Mesodermal cell (in vitro differentiated cells): Measurements from ENCODE around the gene TSPAN17.
"Not testable (repeated sequence)": the region's sequence is repeated elsewhere in the genome, so short reads cannot be mapped to it uniquely, and the experiment has no call there.

ENCODE experiments used
- H3K27ac ChIP-seq: 2 replicates; pipeline ENCODE4 v1.7.0; 2013; ENCODE audit warnings: mild to moderate bottlenecking, low read depth, low read length, moderate library complexity; ENCODE audit not compliant: severe bottlenecking
- H3K36me3 ChIP-seq: 2 replicates; pipeline ENCODE4 v1.7.1; 2013; ENCODE audit warnings: mild to moderate bottlenecking, low read length, moderate library complexity; ENCODE audit not compliant: control insufficient read depth, insufficient read depth
- H3K4me1 ChIP-seq: one replicate; pipeline ENCODE4 v1.7.1; 2013; ENCODE audit warnings: mild to moderate bottlenecking, low read length; ENCODE audit not compliant: insufficient read depth, control insufficient read depth, poor library complexity, severe bottlenecking
- H3K4me3 ChIP-seq: 2 replicates; pipeline ENCODE4 v1.7.0; 2013; ENCODE audit warnings: low read length, control low read depth, mild to moderate bottlenecking; ENCODE audit not compliant: insufficient read depth, poor library complexity, severe bottlenecking; ENCODE audit errors: extremely low read depth
- H3K9me3 ChIP-seq: 2 replicates; pipeline ENCODE4 v1.7.1; 2013; ENCODE audit warnings: mild to moderate bottlenecking, low read length, moderate library complexity; ENCODE audit not compliant: control insufficient read depth
- WGBS, 2 experiments: methylation state at CpG; one replicate each; pipeline ENCODE4 v1.1.5; 2013; ENCODE audit warnings: missing lambda C conversion rate in 2 of 2; ENCODE audit not compliant: insufficient coverage in 2 of 2; 5-methylcytosine and 5-hydroxymethylcytosine counted together

The TSPAN17 gene

DNA sequence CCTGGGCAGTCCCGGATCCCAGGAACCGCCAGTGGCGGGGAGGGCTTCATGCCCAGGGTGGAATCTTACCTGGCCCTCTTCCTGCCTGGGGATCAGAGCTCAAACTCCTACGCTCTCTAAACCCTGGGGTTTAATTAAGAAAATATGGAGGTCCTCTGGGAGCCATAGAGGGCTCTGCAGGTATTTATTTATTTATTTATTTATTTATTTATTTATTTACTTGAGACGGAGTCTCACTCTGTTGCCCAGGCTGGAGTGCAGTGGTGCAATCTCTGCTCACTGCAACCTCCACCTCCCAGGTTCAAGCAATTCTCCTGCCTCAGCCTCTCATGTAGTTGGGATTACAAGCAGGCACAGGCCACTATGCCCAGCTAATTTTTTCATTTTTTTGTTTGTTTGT is 52.2 kb downstream of the TSPAN17 start:
- not testable (repeated sequence) for H3K27ac ChIP-seq, H3K36me3 ChIP-seq, H3K4me3 ChIP-seq, H3K9me3 ChIP-seq, H3K4me1 ChIP-seq
- WGBS, 2 experiments = 100% methylated on average over 1 of the region's 5 CpGs; no CpG with 5 or more reads in 1 of the 2 experiments

DNA sequence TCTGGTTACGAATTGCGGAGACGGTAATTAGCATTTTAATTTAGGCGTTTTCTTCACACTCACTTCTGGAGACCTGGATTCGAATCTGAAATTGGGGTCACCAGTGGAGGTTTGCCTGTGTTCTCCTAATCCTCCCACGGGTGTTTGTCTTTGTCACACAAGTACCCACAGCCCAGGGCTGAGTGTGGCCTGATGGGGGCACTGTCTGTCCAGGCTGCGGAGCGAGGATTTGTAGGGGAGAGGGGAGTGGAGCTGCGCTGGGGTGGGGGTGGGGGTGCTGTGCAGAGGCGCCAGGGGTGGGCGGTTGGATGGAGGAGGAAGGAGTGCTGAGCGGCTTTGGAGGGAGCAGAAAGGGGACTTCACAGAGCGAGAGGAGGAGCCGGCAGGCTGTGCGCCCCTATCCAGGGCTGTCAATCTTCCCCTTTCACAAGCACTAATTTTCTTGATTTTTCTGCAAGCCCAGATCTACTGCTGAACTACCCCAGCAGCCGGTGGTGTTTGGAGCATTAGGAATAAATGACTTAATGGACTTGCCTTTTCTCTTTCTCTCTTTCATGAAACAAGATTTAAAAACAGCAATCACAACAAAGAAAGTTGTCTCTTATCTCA is 53.1 kb downstream of the TSPAN17 start:
- Histone ChIP-seq H3K9me3 (no peaks in the 10 kb centered on the region), H3K4me1 (no peaks in the 10 kb centered on the region), H3K36me3 (no peaks in the 10 kb centered on the region), H3K27ac (no peak overlapping the region), H3K4me3 (no peak overlapping the region)
- 43% methylated on average over 10 to 11 of the region's 16 CpGs for WGBS, 2 experiments

DNA sequence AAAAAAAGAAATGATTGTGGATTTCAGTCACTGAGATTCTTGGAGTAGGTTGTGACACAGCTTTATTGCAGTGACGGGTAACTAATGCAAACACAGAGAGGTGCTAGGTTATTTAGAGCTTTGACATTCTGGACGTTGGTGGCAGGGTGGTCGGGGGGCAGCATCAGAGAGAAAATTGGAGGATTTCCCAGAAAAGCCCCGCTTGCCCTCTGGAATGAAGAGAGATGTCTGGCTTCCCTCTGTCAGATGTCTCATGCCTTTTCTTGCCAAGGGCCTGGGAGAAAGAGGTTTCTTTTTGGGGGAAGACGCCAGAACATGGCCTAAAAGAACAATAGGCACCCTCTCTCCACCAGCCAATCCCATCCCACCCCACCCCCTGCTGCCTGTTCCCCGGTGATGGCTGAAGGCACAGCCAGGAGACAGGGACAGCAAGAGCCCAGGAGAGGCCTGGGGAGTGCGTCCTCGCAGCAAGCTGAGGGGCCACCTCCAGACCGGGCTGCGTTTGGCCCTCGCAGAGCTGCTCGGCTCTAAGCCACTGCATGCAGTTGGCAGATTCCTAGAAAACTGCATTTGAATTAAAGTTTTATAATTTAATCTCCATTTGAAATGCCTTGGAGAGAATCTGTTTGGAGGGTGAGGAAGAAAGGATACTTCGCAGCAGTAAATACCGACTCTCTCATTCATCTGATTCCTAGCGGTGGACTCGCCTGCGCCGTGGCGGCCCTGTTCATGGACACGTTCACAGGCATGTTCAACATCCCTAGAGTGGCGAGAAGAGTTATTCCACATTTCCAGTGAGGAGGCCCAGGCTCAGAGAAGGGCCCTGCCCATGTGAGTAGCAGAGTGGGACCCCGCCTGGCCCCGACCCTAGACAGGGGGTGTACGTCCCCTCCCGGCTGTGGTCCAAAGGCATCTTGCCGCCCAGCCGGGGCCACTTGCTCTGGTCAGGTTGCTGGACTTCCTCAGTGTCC is 55.7 kb downstream of the TSPAN17 start:
- H3K36me3 ChIP-seq = no peaks in the 10 kb centered on the region
- no peaks in the 10 kb centered on the region for H3K4me1 ChIP-seq
- no peak overlapping the region for H3K27ac ChIP-seq
- H3K9me3 ChIP-seq = no peaks in the 10 kb centered on the region
- H3K4me3 ChIP-seq = no peak overlapping the region
- 87% methylated on average over 20 to 25 of the region's 27 CpGs for WGBS, 2 experiments

DNA sequence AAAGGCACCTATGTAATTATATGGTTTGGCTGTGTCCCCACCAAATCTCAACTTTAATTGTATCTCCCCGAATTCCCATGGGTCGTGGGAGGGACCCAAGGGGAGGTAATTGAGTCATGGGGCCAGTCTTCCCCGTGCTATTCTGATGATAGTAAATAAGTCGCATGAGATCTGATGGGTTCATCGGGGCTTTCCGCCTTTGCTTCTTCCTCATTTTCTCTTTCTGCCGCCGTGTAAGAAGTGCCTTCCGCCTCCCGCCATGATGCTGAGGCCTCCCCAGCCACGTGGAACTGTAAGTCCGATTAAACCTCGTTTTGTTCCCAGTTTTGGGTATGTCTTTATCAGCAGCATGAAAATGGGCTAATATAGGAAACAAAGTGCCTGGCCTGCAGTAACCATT is 56.6 kb downstream of the TSPAN17 start:
- WGBS, 2 experiments = 90 to 98% methylated on average over 7 to 13 of the region's 13 CpGs
- Histone ChIP-seq H3K4me3 (no peak overlapping the region), H3K27ac (no peak overlapping the region), H3K4me1 (no peaks in the 10 kb centered on the region), H3K36me3 (no peaks in the 10 kb centered on the region), H3K9me3 (no peaks in the 10 kb centered on the region)

DNA sequence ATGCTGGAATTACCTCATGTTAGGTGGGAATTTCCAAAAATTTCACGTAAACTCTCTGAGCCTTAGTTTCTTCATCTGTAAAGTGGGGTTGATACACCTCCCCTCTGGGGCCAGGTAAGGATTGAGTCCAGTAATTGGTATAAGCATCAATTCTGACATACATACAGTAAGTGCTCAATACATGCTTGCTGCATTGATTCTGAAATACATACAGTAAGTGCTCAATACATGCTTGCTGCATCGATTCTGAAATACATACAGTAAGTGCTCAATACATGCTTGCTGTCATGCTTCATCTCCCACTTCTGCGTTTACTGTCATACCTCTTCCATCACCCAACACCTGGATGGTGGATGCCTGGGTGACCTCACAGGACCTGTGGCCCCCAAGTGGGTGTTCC is 57.1 kb downstream of the TSPAN17 start:
- Histone ChIP-seq H3K36me3 (no peaks in the 10 kb centered on the region), H3K27ac (no peak overlapping the region), H3K4me1 (no peaks in the 10 kb centered on the region), H3K4me3 (no peak overlapping the region), H3K9me3 (no peaks in the 10 kb centered on the region)
- WGBS, 2 experiments = 75 to 94% methylated on average over 1 to 2 of the region's 3 CpGs

DNA sequence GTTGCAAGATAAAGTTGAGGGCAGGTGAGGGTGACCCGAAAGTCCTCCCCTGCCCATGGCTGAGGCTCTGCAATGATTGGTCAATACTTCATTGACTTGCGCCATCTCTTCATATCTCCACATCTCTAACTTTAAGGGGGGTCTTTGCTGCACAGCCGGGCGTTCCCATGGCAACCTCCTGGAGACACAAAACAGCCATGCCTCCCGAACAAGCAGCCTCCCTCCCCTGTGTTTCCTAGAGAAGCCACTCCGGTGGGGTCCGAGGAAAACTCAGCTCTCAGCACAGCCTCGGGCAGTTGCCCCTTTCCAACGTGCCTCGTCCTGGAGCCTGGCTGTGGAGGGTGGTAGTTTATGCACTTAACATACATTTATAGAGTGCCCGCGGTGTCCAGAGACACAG is 57.5 kb downstream of the TSPAN17 start:
- H3K9me3 ChIP-seq = no peaks in the 10 kb centered on the region

More for the DNA sequence above, 57.5 kb downstream of the TSPAN17 start:
- H3K27ac ChIP-seq = no peak overlapping the region
- no peaks in the 10 kb centered on the region for H3K36me3 ChIP-seq
- no peaks in the 10 kb centered on the region for H3K4me1 ChIP-seq
- 87 to 90% methylated on average over 3 to 7 of the region's 12 CpGs for WGBS, 2 experiments
- H3K4me3 ChIP-seq = no peak overlapping the region
